Activated T-cell treated with anti-CD3 and anti-CD28 coated beads, Interleukin-2, amount 50 U/mL, for 48 hours (primary cell): Measurements from ENCODE around the gene NME3.

Experiments used
- DNase-seq, 2 experiments: peaks; one replicate each; pipeline ENCODE4 v3.0.0-alpha.2; 2020

The NME3 gene

DNA sequence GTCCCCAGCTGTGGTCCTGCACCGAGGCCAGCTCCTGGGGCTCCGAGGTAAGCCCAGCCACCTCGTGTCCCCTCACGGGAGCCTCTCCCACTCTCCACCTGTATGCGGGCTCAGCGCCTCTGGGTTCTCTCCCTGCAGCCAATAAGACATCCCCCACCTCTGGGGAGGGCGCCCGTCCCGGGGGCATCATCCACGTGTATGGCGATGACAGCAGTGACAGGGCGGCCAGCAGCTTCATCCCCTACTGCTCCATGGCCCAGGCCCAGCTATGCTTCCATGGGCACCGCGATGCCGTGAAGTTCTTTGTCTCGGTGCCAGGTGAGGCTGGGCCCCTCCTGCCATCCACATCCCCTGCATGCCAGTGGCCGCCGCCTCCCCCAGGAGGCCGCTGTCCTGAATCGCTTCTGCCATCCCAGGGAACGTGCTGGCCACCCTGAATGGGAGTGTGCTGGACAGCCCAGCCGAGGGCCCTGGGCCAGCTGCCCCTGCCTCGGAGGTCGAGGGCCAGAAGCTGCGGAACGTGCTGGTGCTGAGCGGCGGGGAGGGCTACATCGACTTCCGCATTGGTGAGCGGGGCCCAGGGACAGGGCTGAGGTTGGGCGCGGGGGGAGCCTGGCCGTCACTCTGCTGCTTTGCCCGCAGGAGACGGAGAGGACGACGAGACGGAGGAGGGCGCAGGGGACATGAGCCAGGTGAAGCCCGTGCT lies 3.1 kb downstream of the NME3 start:
- no peak for DNase-seq

GRCh38 chr16:1767116-1767994 lies 4.0 kb downstream of the NME3 start:
- no peak for DNase-seq

DNA sequence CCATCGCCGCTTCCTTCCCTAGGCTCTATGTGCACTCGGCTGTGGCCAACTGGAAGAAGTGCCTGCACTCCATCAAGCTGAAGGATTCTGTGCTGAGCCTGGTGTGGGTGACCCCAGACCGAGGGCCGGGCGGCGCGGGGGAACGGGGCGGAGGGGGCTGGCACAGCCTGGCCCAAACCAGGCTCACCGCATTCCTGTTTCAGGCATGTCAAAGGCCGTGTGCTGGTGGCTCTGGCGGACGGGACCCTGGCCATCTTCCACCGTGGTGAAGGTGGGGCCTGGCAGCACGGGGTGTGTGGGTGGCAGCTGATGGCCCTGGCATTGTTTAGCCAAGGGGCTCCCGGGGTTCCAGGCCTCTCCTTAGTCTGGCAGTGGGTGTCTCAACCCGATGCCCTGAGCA lies 4.6 kb downstream of the NME3 start:
- DNase-seq: no peak

DNA sequence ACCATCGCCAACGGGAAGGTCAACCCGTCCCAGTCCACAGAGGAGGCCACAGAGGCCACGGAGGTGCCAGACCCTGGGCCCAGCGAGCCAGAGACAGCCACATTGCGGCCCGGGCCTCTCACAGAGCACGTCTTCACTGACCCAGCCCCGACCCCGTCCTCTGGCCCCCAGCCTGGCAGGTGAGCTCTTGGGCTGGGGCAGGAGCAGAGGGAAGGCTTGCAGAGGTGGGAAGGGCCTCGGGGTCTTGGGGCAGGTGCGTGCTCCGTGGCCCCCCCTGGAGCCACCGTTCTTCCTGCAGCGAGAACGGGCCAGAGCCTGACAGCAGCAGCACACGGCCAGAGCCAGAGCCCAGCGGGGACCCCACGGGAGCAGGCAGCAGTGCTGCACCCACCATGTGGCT lies 5.1 kb downstream of the NME3 start:
- DNase-seq: no peak

DNA sequence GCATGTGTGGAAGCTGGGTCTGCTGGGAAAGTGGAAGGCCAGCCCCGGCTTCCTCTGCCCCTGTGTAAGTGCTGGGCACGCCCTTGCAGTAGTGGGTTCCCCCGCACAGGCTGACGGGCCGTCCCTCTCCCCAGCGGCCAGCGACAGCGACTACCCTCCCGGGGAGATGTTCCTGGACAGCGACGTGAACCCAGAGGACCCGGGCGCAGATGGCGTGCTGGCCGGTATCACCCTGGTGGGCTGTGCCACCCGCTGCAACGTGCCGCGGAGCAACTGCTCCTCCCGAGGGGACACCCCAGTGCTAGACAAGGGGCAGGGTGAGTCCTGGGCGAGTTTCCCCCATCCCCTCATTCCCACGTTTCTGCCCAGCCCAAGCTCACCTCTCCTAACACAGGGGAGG lies 5.5 kb downstream of the NME3 start:
- no peak for DNase-seq

GRCh38 chr16:1764971-1765370 lies 6.4 kb downstream of the NME3 start:
- DNase-seq: no peak

GRCh38 chr16:1763521-1764511 lies 7.5 kb downstream of the NME3 start:
- peak in 1 of 2 experiments; percentile 29 for DNase-seq

DNA sequence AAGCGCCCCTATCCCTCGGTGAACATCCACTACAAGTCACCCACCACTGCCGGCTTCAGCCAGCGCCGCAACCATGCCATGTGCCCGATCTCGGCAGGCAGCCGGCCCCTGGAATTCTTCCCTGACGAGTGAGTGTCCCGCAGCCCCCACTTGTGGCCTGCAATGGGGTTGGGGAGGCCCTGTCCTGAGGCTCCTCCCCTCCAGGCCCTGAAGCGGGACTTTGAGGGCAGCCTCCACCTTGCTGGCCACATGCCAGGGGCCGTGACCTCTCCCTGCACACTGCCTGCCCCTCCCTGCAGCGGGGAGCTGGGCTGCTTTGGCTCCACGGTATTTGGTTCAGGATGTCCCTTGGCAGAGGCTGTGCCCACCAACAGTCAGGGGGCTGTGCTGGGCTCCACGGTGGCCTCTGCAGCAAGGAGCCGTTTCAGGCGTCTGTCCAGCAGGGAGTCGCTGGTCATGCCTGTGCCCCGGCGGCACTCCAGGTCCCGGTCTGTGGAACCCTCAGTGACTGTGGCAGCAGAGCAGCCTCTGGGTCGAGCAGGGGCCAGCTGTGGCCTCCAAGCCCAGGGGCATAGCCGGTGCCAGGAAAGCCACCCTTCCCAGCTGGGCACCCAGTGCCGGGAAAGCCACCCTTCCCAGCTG lies 8.3 kb downstream of the NME3 start:
- no peak for DNase-seq

DNA sequence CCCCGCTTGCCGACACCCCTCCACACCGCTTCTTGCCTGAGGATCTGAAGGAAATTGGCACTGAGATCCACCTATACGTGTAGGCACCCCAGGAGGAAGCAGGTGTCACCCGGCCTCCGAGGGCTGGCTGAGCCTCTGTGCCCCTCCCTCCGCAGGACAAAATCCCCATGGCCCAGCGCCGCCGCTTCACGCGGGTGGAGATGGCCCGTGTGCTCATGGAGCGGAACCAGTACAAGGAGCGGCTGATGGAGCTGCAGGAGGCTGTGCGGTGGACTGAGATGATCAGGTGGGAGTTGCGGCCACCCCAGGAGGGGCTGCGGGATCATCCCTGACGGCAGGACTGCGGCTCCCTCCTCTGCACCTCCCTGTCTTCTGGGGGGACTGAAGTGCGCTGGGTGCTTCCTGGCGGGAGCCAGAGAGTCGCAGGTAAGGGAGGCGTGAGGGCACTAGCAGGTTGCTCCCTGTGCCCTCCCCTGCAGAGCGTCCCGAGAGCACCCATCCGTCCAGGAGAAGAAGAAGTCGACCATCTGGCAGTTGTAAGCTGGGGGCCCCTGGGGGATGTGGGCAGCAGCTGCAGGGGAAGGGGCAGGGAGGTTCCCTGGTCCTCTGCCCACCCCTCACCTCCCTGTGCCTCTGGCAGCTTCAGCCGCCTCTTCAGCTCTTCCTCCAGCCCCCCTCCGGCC lies 9.0 kb downstream of the NME3 start:
- DNase-seq: no peak

GRCh38 chr16:1761751-1762150 lies 9.6 kb downstream of the NME3 start:
- no peak for DNase-seq

- DNase-seq: no peak
These were observed 10.4 kb downstream of the NME3 start for GRCh38 chr16:1760911-1761310.

DNA sequence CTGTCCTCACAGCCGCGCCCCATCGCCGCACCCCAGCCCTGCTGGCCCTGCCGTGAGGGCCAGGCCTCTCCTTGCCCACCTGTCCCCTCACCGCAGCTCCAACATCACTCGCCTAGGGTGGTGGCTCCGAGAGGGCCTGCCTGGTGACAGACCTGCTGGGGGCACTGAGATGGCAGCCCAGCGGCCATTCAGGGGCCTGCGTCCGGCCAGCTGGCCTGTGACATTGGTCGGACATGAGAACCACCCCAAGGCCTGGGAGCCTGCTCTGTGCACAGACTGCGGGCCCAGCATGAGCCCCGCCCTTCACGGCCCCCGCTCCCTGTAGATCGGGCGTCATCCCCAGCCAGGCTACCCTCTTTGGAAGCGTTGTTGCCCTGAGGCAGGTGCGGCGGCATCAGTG lies 11.8 kb downstream of the NME3 start:
- DNase-seq: no peak

DNA sequence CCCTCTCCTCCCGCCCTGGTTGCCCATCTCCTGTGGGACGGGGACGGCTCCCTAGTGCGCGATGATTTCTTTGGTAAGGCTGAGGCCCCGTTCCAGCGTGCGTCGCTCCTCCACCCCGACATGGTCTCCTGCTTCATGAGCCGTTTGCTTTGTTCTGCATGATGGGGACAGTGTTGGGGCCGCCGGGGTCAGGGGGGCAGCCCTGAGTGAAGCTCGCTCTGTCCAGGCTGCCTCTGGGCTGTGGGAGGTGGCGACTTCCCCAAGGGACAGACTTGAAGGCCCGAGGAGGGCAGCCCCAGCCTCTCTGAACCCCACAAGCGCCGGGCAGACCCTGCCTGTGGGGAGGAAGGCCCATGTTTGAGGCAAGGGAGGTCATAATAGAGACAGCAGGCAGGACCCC lies 12.4 kb downstream of the NME3 start:
- no peak for DNase-seq

- no peak for DNase-seq
These were observed 13.5 kb downstream of the NME3 start for GRCh38 chr16:1757714-1758461.

GRCh38 chr16:1754204-1754603 lies 17.1 kb downstream of the NME3 start:
- DNase-seq: no peak

DNA sequence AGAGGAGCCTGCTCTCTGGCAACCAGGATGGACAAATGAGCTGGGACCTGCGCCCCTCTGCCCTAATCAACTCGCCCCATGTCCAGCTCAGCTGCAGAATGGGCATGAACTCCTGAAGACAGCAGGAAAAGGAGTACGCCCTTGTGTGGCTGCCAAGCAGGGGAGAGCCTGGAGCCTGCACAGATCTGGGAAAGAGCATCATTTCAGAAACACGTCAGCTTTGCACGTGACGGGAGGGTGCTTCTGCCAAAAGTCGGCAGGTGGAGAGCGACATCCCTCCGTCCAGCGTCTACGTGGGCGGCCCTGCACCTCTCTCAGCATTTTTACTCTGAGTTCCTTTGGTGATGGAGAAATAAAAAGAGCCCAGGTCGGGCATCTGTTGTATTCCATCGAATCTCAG lies 18.5 kb downstream of the NME3 start:
- DNase-seq: no peak

- DNase-seq: no peak
These were observed 19.4 kb downstream of the NME3 start for GRCh38 chr16:1751946-1752345.

GRCh38 chr16:1749152-1750117 lies 21.9 kb downstream of the NME3 start:
- no peak for DNase-seq

- DNase-seq: no peak
These were observed 23.4 kb downstream of the NME3 start for GRCh38 chr16:1747934-1748333.

DNA sequence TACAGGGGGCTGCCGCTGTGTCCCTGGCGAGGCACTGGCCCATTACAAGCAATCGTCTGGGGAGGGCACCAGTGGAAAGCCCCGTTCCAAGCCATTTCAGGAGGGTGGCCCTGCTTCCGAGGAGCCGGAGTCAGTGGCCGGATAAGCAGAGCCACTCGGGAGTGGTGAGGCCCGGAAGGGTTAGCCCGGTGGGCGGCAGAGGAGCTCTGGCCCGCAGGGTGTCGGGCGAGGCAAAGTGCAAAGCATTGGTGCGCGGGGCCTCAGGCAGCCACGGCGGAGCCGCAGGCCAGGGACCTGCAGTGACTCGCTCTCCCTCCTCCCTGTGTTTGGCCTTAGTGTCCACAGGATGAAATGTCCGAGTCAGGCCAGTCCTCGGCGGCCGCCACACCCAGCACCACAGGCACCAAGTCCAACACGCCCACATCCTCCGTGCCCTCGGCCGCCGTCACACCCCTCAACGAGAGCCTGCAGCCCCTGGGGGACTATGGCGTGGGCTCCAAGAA lies 24.6 kb downstream of the NME3 start:
- no peak for DNase-seq
